NOMO-1 treated with dmso at 0.1 percent for 144 hours (cell line): ENCODE data around the gene RABGAP1L.

ENCODE experiments used
- DNase-seq: peaks from one replicate; lab custom pipeline; 2025; ENCODE audit not compliant: unreplicated experiment; lab: John Stamatoyannopoulos, UW

Gene RABGAP1L

GRCh38 chr1:174976436-174977108, 817.3 kb downstream of the RABGAP1L start:
- no peak for DNase-seq

GRCh38 chr1:174982971-174983689, 823.8 kb downstream of the RABGAP1L start:
- no peak for DNase-seq

DNA sequence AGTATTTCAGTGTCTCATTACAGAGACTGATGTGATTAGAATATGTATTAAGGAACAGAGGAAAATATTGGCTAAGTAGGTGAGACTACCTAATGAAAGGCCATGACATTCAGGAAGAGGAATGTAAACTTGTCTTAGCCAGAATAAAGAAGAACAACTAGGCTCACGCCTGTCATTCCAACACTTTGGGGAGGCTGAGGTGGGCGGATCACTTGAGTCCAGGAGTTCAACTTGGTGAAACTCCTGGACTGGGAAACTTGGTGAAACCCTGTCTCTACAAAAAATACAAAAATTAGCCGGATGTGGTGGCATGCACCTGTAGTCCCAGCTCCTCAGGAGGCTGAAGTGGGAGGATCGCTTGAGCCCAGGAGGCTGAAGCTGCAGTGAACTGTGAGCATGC, 825.6 kb downstream of the RABGAP1L start:
- no peak for DNase-seq

- DNase-seq: no peak
Observed at GRCh38 chr1:174988539-174988938, 829.2 kb downstream of the RABGAP1L start.

- DNase-seq: no peak
Observed at GRCh38 chr1:174988986-174989385, 829.7 kb downstream of the RABGAP1L start.

DNA sequence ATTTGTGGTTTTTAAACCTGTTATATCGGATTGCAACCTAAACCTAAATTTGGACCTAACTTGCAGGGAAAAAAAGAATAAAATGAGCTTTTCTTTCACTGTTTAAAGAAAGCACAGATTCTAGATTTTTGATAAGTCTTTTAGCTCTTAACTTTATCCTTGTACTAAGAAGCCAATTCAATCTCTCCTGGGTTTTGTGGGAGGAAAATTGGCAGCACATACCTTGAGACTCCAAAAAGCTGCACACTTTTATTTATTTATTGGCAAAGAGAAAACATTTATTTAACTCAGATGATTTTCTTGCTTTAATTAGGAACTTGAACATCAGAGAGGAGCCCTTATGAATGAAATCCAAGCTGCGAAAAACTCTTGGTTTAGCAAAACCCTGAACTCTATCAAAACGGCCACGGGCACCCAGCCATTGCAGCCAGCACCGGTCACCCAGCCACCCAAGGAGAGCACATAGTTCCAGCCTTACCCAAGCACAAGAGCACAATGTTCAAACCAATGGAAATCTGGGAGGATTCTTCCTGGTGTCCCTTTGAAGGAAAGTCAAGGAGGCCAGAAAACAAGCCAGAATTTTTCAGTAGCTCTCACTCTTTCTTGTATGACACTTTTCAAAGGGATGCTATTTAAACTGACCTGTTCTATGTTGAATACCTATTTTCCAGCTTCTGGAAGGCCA, 830.4 kb downstream of the RABGAP1L start:
- DNase-seq: no peak

DNA sequence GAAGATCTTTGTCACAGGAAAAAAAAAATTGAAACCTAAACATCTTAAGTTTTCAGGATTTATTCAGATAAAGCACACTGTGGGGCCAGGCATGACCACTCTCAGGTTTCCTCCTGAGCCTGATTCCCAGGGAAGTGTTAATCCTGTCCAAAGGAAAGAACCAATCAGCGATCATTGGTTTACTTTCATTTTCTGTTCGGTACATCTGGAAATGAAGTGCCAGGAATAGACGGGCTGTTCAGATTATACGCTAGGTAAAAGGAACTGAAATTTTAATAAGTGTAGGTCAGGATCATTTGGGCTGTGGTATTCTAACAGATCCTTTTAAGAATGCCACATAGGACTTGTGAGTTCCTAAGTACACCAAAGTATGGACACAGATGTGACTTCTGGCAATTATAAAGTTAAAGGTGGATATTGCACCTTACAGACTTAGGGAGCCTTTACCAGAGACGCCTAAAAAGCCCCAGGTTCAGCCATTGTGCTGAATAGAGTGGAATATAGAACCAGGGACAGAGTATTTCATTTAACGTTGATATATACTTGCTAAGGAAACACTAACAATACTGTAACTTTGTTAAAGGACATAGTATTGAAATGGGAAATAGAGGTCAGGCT, 831.2 kb downstream of the RABGAP1L start:
- no peak for DNase-seq

DNA sequence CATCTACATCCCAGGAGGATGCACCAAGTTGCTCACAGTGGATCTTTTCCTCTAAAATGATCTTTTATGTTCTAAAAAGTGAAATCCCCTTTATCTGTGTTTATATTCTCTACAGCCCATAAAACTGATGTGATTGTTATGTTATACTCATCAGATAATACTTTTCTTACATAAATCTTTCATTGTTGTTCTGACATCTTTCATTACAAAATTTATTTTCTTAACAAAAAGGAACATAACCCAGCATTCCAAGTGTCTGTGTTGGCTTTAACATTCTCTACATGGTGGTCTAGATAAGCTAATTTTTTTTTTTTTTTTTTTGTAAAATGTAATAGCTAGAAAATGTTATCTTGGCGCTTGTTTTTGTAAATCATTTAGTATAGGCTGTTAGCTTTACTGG, 832.2 kb downstream of the RABGAP1L start:
- no peak for DNase-seq

GRCh38 chr1:174995121-174995520, 835.8 kb downstream of the RABGAP1L start:
- no peak for DNase-seq

GRCh38 chr1:174995916-174996315, 836.6 kb downstream of the RABGAP1L start:
- DNase-seq: no peak

GRCh38 chr1:174996476-174996875, 837.2 kb downstream of the RABGAP1L start:
- DNase-seq: no peak

DNA sequence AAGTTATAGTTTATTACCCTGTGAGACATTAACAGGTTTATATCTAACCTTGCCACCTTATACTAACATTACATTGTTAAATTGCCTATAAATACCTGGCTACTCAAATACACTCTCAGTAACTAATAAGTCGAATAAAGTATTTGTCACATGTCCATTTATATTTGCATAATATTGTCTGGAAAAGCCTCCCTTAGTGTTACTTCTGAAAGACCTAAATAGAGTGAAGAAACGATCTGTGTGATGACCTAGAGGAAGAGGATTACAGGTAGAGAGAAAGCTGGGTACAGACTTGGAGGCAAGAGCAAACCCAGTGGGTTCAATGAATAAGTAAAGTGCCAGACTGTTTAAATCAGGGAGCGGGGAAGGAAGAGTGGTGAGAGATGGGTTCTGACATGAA, 837.7 kb downstream of the RABGAP1L start:
- DNase-seq: no peak

GRCh38 chr1:174998569-174999215, 839.4 kb downstream of the RABGAP1L start:
- DNase-seq: peak; percentile 62

DNA sequence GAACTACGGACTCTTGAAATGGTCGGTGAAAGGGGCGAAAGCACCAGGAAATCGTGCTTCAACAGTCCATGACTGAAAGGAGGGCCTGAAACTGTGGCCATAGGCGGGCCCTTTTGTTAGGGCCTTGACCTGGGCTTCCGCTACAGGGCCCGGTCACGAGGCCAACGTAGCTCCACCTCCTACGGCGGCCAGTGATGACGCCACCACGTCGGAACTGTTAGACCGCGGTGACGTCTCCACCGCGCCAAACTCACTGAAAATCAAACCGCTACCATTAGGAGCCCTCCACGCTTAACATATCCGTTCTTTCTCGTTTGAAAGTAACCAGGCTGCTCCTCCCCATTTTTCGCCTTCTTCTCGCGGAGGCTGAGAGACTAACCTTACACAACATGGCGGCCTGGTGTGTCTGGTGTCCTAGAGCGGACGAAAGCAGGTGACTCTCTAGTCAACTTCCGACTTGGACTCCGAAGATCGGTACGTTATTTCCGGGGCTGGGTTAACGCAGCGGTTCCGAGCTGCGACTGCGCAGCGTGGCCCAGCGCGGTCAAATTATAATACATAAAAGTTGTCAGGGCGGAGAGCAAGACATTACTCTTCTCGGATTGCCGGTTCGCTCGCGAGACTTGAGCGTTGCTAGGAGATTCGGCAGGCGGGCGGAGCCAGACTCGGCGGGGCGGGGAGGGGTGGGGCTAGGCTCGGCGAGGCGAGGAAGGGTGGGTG, 840.1 kb downstream of the RABGAP1L start:
- peak; percentile 96 for DNase-seq

GRCh38 chr1:174999936-175000696, 840.8 kb downstream of the RABGAP1L start, which contains the start of gene CACYBP:
Gene CACYBP, plus strand, starts transcription at chr1:174999947. Its CDS starts 234 bp downstream, at chr1:175000181.
- peak; percentile 31 for DNase-seq

- DNase-seq: no peak
Observed at GRCh38 chr1:175000697-175001187, 841.4 kb downstream of the RABGAP1L start.

DNA sequence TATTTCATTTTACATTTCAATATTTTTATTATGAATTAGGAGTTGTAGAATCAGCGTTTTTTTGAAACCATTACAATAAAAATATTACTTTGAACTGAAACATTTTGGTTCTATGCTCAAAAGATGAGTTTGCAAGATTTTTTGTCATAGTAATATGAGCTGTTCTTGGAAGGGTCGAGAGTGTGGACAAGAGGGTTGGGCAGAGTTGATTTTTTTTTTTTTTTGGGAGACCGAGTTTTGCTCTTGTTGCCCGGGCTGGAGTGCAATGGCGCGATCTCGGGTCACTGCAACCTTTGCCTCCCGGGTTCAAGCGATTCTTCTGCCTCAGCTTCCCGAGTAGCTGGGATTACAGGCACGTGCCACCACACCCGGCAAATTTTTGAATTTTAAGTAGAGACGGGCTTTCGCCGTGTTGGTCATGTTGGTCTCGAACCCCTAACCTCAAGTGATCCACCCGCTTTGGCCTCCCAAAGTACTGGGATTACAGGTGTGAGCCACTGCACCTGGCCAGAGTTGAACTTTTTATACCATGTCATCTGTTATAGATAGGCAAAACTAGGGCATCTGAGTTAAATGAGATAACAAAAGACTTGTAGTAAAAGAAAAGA, 843.7 kb downstream of the RABGAP1L start:
- DNase-seq: no peak

DNA sequence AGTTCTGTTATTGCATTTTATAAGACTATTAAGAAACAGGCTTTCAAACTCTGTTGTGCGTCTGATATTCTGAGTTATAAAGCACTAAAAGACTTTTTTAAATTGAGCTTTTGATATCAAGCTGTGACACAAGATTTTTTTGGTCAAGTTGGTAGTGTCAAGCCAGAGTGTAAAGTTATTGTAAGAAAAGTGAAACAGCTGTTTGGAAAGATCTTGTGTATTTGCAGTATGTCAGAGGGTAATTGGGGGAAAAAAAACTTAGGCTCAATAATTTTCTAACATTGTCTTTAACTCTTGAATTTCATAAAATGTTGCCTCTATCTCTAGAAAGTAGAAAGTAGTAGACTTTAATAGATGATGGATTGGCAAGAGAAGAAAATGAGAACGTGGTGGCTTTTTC, 844.2 kb downstream of the RABGAP1L start:
- DNase-seq: no peak
